Effector CD8-positive, alpha-beta T cell (primary cell): Measurements from ENCODE around the gene HMGCR.
"Not testable (repeated sequence)": the region's sequence is repeated elsewhere in the genome, so short reads cannot be mapped to it uniquely, and the experiment has no call there.

Experiments
- DNase-seq: peaks from one replicate; lab custom pipeline; 2025; lab: John Stamatoyannopoulos, UW
- total RNA-seq, 4 experiments: gene quantifications; one replicate each; lab custom pipeline; 2026; lab: John Stamatoyannopoulos, UW

Gene HMGCR
- 88.0 to 121 (median 91.4) reads per million in 4 experiments for total RNA-seq

DNA sequence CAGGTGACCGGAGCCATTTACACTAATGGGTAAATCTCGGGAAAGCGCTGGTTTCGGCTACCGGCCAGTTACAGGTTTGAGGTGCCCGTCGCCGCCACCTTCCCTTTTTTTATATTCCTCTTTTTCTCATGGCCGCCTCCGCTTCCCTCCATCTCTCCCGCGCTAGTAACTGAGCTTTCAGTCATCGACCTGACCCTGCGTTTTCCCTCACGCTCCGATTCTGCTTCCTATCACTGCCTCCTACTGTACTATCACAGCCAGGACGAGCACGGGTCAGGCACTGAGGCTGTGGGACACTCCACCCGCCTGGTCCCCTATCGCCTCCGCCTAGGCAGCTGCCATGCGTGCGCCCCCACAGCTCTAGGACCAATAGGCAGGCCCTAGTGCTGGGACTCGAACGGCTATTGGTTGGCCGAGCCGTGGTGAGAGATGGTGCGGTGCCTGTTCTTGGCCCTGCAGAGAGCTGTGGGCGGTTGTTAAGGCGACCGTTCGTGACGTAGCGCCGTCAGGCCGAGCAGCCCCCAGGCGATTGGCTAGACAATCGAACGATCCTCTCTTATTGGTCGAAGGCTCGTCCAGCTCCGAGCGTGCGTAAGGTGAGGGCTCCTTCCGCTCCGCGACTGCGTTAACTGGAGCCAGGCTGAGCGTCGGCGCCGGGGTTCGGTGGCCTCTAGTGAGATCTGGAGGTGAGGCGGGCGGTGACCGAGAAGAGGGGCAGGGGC lies at the start of gene HMGCR:
TSS of gene HMGCR (plus strand) at position 606 of the 722 bp plus-strand sequence. CDS start 5,386 bp downstream, outside the sequence.
- DNase-seq = peak; percentile 94

GRCh38 chr5:75291844-75292243 lies 45.2 kb upstream of the HMGCR start:
- not testable (repeated sequence) for DNase-seq

DNA sequence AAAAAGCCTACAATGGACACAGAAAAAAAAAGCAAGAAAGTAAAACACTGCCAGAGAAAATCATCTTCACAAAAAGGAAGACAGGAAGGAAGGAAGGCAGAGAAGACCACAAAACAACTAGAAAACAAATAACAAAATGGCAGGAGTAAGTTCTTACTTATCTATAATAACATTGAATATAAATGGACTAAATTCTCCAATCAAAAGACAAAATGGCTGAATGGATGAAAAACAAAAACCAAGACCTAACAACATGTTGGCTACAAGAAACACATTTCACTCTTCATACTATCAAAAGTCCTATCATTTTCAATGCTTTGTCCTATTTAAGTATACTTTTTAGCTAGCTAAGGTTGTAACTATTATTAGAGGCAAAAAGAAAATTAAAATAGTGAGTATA lies 36.9 kb upstream of the HMGCR start:
- DNase-seq = no peak

DNA sequence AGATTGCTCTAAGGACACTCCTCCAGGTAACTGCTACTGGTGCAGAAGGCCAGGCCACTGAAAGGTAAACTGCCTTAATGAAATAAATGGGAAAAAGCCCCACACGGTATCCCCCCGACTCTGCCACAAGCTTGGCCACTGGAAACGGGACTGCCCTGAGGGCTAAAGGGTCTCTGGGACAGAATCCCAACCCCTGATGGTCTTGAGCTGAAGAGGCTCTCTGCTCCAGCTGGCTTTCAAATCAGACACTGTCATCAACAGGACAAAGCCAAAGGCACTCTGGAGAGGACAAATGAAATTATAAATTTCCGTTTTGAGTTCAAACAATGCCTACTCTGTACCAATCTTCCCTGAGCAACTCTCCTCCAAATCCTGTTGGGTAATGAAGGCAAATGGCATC lies 33.6 kb upstream of the HMGCR start:
- no peak for DNase-seq

DNA sequence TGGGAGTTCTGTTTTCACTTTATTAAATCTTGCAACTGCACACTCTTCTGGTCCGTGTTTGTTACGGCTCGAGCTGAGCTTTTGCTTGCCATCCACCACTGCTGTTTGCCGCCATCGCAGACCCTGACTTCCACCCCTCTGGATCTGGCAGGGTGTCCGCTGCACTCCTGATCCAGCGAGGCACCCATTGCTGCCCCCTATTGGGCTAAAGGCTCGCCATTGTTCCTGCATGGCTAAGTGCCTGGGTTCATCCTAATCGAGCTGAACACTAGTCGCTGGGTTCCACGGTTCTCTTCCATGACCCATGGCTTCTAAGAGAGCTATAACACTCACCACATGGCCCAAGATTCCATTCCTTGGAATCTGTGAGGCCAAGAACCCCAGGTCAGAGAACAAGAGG lies 32.5 kb upstream of the HMGCR start:
- not testable (repeated sequence) for DNase-seq

DNA sequence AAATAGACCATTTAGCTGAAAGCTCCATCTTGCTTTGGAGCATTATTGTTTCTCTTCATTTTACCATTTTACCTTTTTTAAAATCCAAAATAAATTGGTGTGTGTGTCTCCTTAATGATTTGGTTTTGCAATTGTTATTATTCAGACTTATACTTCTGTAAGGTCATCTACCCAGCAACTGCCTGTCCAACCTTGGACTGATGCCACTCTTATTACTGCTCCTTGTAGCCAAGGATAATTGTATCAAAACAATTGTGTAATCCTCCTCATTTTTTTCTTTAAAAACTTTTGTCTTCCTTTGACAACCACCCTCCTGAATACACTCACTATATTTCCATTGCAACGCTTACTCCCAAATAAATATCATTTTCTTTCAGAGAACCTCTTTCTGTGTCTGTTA lies 30.3 kb upstream of the HMGCR start:
- no peak for DNase-seq

DNA sequence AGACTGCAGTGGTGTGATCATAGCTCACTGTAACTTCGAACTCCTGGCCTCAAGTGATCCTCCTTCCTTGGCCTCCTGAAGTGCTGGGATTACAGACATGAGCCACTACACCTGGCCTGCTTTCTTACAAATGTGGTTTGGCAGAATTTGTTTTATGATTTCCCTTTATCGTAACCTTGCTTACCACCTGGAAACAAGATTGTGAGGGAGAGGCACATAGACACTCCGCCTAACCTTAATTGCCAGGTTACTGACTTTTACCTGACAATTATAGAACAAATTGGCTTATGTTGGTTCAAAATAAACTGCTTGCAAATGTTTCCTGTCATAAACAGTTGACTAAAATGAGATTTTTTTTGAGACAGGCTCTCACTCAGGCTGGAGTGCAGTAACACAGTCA lies 26.8 kb upstream of the HMGCR start:
- no peak for DNase-seq

GRCh38 chr5:75319148-75319547 lies 17.9 kb upstream of the HMGCR start:
- not testable (repeated sequence) for DNase-seq

- DNase-seq = no peak
Observed at GRCh38 chr5:75319638-75320037, 17.4 kb upstream of the HMGCR start.

DNA sequence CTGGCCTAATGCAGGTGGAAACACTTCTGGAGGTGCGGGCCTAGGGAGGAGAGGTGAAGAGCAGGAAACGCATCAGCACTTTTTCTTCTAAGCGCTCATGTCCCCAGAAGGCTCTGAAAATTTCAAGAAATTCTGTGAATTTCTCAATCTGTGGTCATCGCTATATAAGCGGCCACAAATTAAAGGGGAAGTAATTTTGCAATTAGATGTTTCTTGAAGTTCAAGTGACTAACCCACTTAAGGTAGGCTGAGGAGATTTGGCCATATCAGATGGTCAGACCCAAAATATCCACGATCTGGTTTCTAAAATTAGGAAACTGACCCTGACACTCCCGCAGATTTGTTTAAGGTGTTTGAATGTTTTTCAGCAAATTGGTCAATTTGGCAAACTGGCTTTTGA lies 16.6 kb upstream of the HMGCR start:
- DNase-seq = no peak

GRCh38 chr5:75322066-75322465 lies 15.0 kb upstream of the HMGCR start:
- no peak for DNase-seq

DNA sequence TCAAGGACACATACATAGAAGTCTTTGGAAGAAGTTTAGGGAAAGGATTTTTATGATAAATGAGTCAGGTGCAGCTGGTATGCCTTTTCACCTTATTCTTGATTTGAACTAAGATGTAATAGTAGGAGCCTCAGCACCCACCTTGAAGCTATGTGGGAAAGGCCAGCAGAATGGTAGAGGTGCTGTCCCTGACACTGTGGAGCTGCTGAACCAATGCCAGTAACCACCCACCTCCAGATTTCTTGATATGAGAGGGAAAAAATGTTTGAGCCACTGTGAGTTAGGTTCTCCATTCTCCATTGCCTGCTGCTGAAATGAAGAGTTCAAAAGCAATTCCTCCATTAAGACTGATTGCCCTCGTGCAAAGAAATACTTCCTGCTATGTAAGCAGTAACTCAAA lies 12.2 kb upstream of the HMGCR start:
- no peak for DNase-seq

- no peak for DNase-seq
Observed at GRCh38 chr5:75325242-75325641, 11.8 kb upstream of the HMGCR start.

DNA sequence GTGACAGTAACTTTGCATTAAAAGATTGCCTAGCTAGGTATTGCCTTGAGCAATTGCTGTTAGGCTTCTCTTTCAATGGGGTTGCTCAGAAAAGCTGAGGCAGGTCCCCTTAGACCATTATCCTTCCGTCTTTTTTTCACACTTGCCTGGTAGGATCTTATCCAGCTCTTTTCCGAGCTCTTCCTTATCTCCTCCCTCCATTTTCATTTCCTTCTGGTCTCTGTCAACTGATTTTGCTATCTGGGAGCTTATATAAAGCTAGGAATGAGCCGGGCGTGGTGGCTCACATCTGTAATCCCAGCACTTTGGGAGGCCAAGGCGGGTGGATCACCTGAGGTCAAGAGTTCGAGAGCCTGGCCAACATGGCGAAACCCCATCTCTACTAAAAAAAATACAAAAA lies 6.6 kb upstream of the HMGCR start:
- DNase-seq = no peak

DNA sequence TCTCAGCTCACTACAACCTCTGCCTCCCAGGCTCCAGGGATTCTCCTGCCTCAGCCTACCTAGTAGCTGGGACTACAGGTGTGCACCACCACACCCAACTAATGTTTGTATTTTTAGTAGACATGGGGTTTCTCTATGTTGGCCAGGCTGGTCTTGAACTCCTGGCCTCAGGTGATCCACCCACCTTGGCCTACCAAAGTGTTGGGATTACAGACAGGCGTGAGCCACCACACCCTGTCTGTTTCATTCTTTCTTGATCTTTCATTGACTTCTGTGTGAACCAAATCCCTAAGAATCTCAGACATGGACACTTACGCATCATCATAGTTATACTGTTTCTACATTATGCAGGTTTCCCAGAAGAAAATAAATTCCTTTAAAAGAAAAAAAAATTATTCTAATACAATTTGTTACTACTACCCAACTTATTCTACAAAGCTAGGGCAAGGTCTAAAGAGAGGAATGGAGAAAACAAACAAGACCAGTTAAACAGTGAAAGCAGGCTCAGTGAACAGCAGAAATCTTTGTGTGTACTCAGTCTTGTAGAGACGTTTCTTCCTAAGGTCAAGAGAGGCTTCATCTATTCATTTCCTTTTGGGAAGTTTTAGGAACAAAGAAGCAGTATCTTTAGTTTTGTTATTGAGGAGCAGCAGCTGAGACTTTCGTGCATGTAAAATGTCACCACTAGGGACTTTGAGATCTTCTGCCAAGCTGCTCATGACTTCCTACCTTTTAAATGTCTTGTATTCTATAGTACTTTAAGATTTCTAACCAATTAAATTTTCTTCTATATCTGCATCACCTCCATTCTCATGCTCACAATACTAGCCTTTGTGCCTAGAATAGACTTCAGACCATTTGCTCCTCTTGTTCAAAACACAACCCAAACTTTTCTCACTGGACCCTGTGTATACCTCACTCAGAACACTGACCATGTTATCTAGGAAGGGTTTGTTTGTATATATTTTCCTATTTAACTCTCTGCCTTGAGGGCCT lies 5.6 kb upstream of the HMGCR start:
- DNase-seq = no peak

DNA sequence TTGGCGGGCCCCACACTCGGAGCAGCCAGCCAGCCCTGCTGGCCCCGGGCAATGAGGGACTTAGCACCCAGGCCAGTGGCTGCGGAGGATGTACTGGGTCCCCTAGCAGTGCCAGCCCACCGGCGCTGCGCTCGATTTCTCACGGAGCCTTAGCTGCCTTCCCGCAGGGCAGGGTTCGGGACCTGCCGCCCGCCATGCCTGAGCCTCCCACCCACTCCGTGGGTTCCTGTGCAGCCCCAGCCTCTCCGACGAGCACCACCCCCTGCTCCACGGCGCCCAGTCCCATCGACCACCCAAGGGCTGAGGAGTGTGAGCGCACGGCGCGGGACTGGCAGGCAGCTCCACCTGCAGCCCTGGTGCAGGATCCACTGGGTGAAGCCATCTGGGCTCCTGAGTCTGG lies 3.3 kb upstream of the HMGCR start:
- not testable (repeated sequence) for DNase-seq

DNA sequence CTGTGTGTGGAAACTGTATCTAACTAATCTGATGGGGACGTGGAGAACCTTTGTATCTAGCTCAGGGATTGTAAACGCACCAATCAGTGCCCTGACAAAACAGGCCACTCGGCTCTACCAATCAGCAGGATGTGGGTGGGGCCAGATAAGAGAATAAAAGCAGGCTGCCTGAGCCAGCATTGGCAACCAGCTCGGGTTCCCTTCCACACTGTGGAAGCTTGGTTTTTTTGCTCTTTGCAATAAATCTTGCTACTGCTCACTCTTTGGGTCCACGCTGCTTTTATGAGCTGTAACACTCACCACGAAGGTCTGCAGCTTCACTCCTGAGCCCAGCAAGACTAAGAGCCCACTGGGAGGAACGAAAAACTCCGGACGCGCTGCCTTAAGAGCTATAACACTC lies 2.6 kb upstream of the HMGCR start:
- not testable (repeated sequence) for DNase-seq

GRCh38 chr5:75335486-75335885 lies 1.5 kb upstream of the HMGCR start:
- DNase-seq = no peak

DNA sequence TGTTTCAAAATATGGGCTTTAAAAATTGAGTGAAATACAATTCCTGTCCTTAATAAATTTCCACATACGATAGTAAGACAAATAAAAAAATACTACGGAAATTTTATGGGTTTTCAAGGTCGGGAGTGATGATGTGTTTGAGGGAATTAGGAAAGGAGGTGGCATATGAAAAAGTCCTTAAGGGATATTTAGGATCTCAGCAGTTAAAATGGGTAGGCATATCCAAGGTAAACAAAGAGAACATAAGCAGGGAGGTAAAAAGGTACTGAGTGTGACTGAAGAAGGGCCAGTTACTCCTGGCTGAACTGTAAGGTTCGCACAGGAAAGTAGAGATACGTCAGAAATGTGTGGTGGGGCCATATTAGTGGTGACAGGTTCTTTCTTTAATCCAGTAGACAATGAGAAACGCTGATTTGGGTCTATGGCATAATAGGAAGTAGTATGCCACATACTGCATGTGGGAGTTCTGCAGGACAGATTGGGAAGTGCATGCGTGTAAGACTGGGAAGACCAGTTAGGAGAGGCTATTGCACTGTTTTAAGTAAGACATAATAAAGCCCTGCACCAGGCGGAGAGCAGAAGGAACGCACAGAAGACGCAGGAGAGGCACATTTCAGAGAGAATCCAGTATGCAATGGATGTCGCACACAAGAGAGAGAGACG lies 937 bp upstream of the HMGCR start:
- no peak for DNase-seq

- DNase-seq = peak; percentile 9
Observed at GRCh38 chr5:75337366-75338021, 474 bp downstream of the HMGCR start.

GRCh38 chr5:75338408-75338807 lies 1.4 kb downstream of the HMGCR start:
- no peak for DNase-seq
